ENCODE measurements around the gene DLGAP1. TPM values are rescaled to one million over a fixed set of nuclear protein-coding genes. Genes with fewer than 3 reads are reported as not detected.

DLGAP1 gene
- total and polyA plus RNA-seq, 10 donors, result 0.11 to 6.0 (median 2.1) TPM

- no peaks in the 10 kb centered on the region for H3K27me3 ChIP-seq (replicated peaks in 1 of 7)
- no peak for DNase-seq
- TF ChIP-seq POLR2A (IDR thresholded peaks at IDR 0.05) (no peak), CTCF (IDR thresholded peaks at IDR 0.05 in 8 of 11, conservative IDR thresholded peaks at IDR 0.05 in 3 of 11) (no peak), POLR2AphosphoS5 (IDR thresholded peaks at IDR 0.05) (no peak)
- H3K4me1 ChIP-seq, result no peaks in the 10 kb centered on the region
- intact Hi-C loops (cut with DNase I; ENCODE audit: low total_unique reads), result no loop called here
- 80 to 97% (median 89%) methylated on average over 1 of the region's 1 CpG for WGBS, 5 donors
- no peak overlapping the region for H3K4me3 ChIP-seq
- H3K27ac ChIP-seq, result no peak overlapping the region
- peaks cover 0 to 11% (median 0%) of the 10 kb centered on the region in 8 donors for H3K9me3 ChIP-seq
- no peaks in the 10 kb centered on the region for H3K36me3 ChIP-seq
Observed at GRCh38 chr18:3784949-3785348, 670.2 kb downstream of the DLGAP1 start.

GRCh38 chr18:3782901-3783300 lies 672.2 kb downstream of the DLGAP1 start:
- intact Hi-C loops (cut with DNase I; ENCODE audit: low total_unique reads), result no loop called here
- no peaks in the 10 kb centered on the region for H3K36me3 ChIP-seq
- 81 to 95% (median 91%) methylated on average over 1 of the region's 1 CpG for WGBS, 5 donors
- no peak overlapping the region for H3K4me3 ChIP-seq
- H3K9me3 ChIP-seq, result peaks cover 0 to 11% (median 0%) of the 10 kb centered on the region in 8 donors
- H3K4me1 ChIP-seq, result no peaks in the 10 kb centered on the region
- no peaks in the 10 kb centered on the region for H3K27me3 ChIP-seq (replicated peaks in 1 of 7)
- H3K27ac ChIP-seq, result no peak overlapping the region
- TF ChIP-seq CTCF (IDR thresholded peaks at IDR 0.05 in 8 of 11, conservative IDR thresholded peaks at IDR 0.05 in 3 of 11) (no peak), POLR2A (IDR thresholded peaks at IDR 0.05) (no peak)
- DNase-seq, result no peak

GRCh38 chr18:3777719-3778118 lies 677.4 kb downstream of the DLGAP1 start:
- DNase-seq, result no peak
- Histone ChIP-seq H3K9me3 (no peaks in the 10 kb centered on the region), H3K27me3 (replicated peaks in 1 of 7) (no peaks in the 10 kb centered on the region), H3K4me3 (no peak overlapping the region), H3K4me1 (no peaks in the 10 kb centered on the region), H3K36me3 (no peaks in the 10 kb centered on the region), H3K27ac (no peak overlapping the region)
- no peak for TF ChIP-seq CTCF (IDR thresholded peaks at IDR 0.05 in 8 of 11, conservative IDR thresholded peaks at IDR 0.05 in 3 of 11)
- TF ChIP-seq POLR2A (IDR thresholded peaks at IDR 0.05), result no peak
- TF ChIP-seq POLR2AphosphoS5 (IDR thresholded peaks at IDR 0.05), result no peak
- intact Hi-C loops (cut with DNase I; ENCODE audit: low total_unique reads), result no loop called here
- WGBS, 5 donors, result 68 to 97% (median 93%) methylated on average over 1 of the region's 1 CpG

- Histone ChIP-seq H3K36me3 (no peaks in the 10 kb centered on the region), H3K27ac (no peak overlapping the region), H3K4me3 (no peak overlapping the region), H3K27me3 (replicated peaks in 1 of 7) (no peaks in the 10 kb centered on the region), H3K4me1 (no peaks in the 10 kb centered on the region), H3K9me3 (no peaks in the 10 kb centered on the region)
- intact Hi-C loops (cut with DNase I; ENCODE audit: low total_unique reads), result no loop called here
- WGBS, 5 donors, result 89 to 98% (median 97%) methylated on average over 5 of the region's 5 CpGs
- TF ChIP-seq POLR2A (IDR thresholded peaks at IDR 0.05) (no peak), CTCF (IDR thresholded peaks at IDR 0.05 in 8 of 11, conservative IDR thresholded peaks at IDR 0.05 in 3 of 11) (no peak), POLR2AphosphoS5 (IDR thresholded peaks at IDR 0.05) (no peak)
- no peak for DNase-seq
Observed at GRCh38 chr18:3777122-3777521, 678.0 kb downstream of the DLGAP1 start.

Measured in spleen (tissue), 11 donors.